ENCODE results near the gene RCSD1.

RCSD1 gene

GRCh38 chr1:167641786-167642500, 11.9 kb downstream of the RCSD1 start:
- DNase-seq (ENCODE audit: low spot score): no peak

- DNase-seq (ENCODE audit: low spot score): no peak
These were observed 12.4 kb downstream of the RCSD1 start for GRCh38 chr1:167642501-167642826.

GRCh38 chr1:167643441-167643840, 13.4 kb downstream of the RCSD1 start:
- DNase-seq (ENCODE audit: low spot score): no peak

GRCh38 chr1:167644551-167644950, 14.5 kb downstream of the RCSD1 start:
- DNase-seq (ENCODE audit: low spot score): no peak

GRCh38 chr1:167645140-167645541, 15.1 kb downstream of the RCSD1 start:
- no peak for DNase-seq (ENCODE audit: low spot score)

GRCh38 chr1:167645625-167646414, 15.8 kb downstream of the RCSD1 start:
- no peak for DNase-seq (ENCODE audit: low spot score)

- no peak for DNase-seq (ENCODE audit: low spot score)
These were observed 18.3 kb downstream of the RCSD1 start for GRCh38 chr1:167648252-167648849.

GRCh38 chr1:167648978-167649744, 19.1 kb downstream of the RCSD1 start:
- DNase-seq (ENCODE audit: low spot score): no peak

GRCh38 chr1:167650269-167651160, 20.5 kb downstream of the RCSD1 start:
- DNase-seq (ENCODE audit: low spot score): no peak

- DNase-seq (ENCODE audit: low spot score): no peak
These were observed 21.2 kb downstream of the RCSD1 start for GRCh38 chr1:167651161-167651693.

GRCh38 chr1:167654975-167655575, 25.0 kb downstream of the RCSD1 start:
- DNase-seq (ENCODE audit: low spot score): no peak

GRCh38 chr1:167656657-167657056, 26.6 kb downstream of the RCSD1 start:
- no peak for DNase-seq (ENCODE audit: low spot score)

GRCh38 chr1:167658574-167659328, 28.7 kb downstream of the RCSD1 start:
- no peak for DNase-seq (ENCODE audit: low spot score)

GRCh38 chr1:167659450-167659849, 29.4 kb downstream of the RCSD1 start:
- DNase-seq (ENCODE audit: low spot score): no peak

GRCh38 chr1:167659881-167660280, 29.8 kb downstream of the RCSD1 start:
- no peak for DNase-seq (ENCODE audit: low spot score)

- DNase-seq (ENCODE audit: low spot score): peak; percentile 64
These were observed 31.7 kb downstream of the RCSD1 start for GRCh38 chr1:167661527-167662426.

GRCh38 chr1:167663002-167663772, 33.2 kb downstream of the RCSD1 start:
- peak; percentile 30 for DNase-seq (ENCODE audit: low spot score)

- no peak for DNase-seq (ENCODE audit: low spot score)
These were observed 35.4 kb downstream of the RCSD1 start for GRCh38 chr1:167665469-167665868.
